ENCODE data around the gene ARHGEF16. TPM values are rescaled to one million over a fixed set of nuclear protein-coding genes. Genes with fewer than 3 reads are reported as not detected.

ARHGEF16 gene
- total RNA-seq, 2 experiments from 2014 or later, result 0.11 to 0.22 TPM

DNA sequence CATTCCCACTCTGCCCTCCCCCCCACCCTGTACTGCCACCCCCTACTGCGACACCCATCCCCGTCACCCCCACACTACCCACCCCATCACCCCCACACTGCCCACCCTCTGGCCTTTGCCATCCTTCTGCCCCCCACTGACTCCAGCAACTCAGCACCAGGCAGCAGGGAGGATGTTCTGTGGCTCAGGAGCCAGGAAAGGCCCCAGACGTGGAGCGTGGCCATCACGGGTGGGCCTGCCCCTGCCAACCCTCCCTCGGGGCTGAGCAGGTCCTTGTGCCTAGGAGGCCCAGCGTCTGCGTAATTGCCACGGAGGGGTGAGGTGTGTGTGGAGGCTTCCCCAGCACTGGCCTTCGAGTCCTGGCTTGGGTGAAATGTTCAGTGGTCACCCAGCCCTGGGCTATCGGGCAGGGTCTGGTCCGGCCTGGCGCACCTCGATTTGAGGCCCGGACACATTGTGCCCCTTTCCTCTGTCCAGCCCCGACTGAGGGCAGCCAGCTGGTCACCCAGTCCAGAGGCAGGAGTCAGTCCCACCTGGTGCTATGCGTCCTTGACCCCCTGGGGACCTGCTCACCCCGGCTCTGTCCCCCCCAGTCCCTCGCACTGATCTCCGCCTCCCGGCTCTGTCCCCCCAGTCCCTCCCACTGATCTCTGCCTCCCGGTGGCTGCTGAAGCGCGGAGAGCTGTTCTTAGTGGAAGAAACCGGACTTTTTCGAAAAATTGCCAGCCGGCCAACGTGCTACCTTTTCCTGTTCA, 23.0 kb downstream of the ARHGEF16 start:
- no peaks in the 10 kb centered on the region for H3K9me3 Mint-ChIP-seq
- no peak overlapping the region for H3K27ac Mint-ChIP-seq
- Histone ChIP-seq H3K4me1 (ENCODE audit: insufficient read depth, low read length) (no peaks in the 10 kb centered on the region), H3K27me3 (ENCODE audit: control insufficient read depth in 1 of 2, insufficient read depth in 2 of 2, low read length in 2 of 2) (peaks cover 0 to 3% of the 10 kb centered on the region in 2 experiments), H3K4me3 (ENCODE audit: low read length) (no peak overlapping the region), H3K9me3 (ENCODE audit: control insufficient read depth in 1 of 2, insufficient read depth in 1 of 2, low read length in 2 of 2) (peaks cover 0 to under 1% of the 10 kb centered on the region in 2 experiments), H3K36me3 (ENCODE audit: insufficient read depth, low read length) (no peaks in the 10 kb centered on the region), H3K27ac (ENCODE audit: low read depth in 1 of 2, low read length in 2 of 2) (no peak overlapping the region)
- ChIA-PET POLR2A (no interaction called here), CTCF (no interaction called here)
- TF ChIP-seq, protein P1, sequence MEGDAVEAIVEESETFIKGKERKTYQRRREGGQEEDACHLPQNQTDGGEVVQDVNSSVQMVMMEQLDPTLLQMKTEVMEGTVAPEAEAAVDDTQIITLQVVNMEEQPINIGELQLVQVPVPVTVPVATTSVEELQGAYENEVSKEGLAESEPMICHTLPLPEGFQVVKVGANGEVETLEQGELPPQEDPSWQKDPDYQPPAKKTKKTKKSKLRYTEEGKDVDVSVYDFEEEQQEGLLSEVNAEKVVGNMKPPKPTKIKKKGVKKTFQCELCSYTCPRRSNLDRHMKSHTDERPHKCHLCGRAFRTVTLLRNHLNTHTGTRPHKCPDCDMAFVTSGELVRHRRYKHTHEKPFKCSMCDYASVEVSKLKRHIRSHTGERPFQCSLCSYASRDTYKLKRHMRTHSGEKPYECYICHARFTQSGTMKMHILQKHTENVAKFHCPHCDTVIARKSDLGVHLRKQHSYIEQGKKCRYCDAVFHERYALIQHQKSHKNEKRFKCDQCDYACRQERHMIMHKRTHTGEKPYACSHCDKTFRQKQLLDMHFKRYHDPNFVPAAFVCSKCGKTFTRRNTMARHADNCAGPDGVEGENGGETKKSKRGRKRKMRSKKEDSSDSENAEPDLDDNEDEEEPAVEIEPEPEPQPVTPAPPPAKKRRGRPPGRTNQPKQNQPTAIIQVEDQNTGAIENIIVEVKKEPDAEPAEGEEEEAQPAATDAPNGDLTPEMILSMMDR (IDR thresholded peaks at IDR 0.05), result no peak
- H3K4me3 Mint-ChIP-seq, result no peak overlapping the region
- no peaks in the 10 kb centered on the region for H3K36me3 Mint-ChIP-seq (ENCODE audit: low read depth)
- DNase-seq (no peak), ATAC-seq (ENCODE audit: poor library complexity) (no peak)
- H3K27me3 Mint-ChIP-seq, result peaks cover 4% of the 10 kb centered on the region
- intact Hi-C loops (cut with DNase I, micrococcal nuclease), result no loop called here
- no peaks in the 10 kb centered on the region for H3K4me1 Mint-ChIP-seq (ENCODE audit: low read depth)

DNA sequence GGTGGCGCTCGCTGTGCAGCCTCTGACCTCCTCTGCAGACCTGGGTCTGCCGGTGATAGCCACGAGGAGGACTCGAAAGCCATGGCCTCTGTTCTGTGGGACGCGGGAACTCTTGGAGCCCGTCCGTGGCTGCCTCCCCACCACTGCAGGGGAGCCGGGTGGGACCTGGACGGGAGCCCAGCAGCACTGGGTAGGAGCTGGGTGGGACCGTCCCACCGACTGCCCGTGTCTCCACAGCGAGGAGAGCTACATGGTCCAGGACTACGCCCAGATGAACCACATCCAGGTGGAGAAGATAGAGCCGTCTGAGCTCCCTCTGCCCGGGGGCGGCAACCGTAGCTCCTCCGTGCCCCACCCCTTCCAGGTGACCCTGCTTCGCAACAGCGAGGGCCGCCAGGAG, 23.7 kb downstream of the ARHGEF16 start:
- Mint-ChIP-seq H3K9me3 (no peaks in the 10 kb centered on the region), H3K27ac (no peak overlapping the region), H3K4me3 (no peak overlapping the region), H3K27me3 (peaks cover 4% of the 10 kb centered on the region), H3K36me3 (ENCODE audit: low read depth) (no peaks in the 10 kb centered on the region), H3K4me1 (ENCODE audit: low read depth) (no peaks in the 10 kb centered on the region)
- H3K36me3 ChIP-seq (ENCODE audit: insufficient read depth, low read length), result no peaks in the 10 kb centered on the region
- ATAC-seq (ENCODE audit: poor library complexity) (no peak), DNase-seq (no peak)
- no peak overlapping the region for H3K27ac ChIP-seq (ENCODE audit: low read depth in 1 of 2, low read length in 2 of 2)
- peaks cover 0 to 3% of the 10 kb centered on the region in 2 experiments for H3K27me3 ChIP-seq (ENCODE audit: control insufficient read depth in 1 of 2, insufficient read depth in 2 of 2, low read length in 2 of 2)
- TF ChIP-seq, protein P1 (IDR thresholded peaks at IDR 0.05), result no peak
- H3K4me1 ChIP-seq (ENCODE audit: insufficient read depth, low read length), result no peaks in the 10 kb centered on the region
- intact Hi-C loops (cut with DNase I, micrococcal nuclease), result no loop called here
- peaks cover 0 to 5% of the 10 kb centered on the region in 2 experiments for H3K9me3 ChIP-seq (ENCODE audit: control insufficient read depth in 1 of 2, insufficient read depth in 1 of 2, low read length in 2 of 2)
- ChIA-PET CTCF (no interaction called here), POLR2A (no interaction called here)
- no peak overlapping the region for H3K4me3 ChIP-seq (ENCODE audit: low read length)

DNA sequence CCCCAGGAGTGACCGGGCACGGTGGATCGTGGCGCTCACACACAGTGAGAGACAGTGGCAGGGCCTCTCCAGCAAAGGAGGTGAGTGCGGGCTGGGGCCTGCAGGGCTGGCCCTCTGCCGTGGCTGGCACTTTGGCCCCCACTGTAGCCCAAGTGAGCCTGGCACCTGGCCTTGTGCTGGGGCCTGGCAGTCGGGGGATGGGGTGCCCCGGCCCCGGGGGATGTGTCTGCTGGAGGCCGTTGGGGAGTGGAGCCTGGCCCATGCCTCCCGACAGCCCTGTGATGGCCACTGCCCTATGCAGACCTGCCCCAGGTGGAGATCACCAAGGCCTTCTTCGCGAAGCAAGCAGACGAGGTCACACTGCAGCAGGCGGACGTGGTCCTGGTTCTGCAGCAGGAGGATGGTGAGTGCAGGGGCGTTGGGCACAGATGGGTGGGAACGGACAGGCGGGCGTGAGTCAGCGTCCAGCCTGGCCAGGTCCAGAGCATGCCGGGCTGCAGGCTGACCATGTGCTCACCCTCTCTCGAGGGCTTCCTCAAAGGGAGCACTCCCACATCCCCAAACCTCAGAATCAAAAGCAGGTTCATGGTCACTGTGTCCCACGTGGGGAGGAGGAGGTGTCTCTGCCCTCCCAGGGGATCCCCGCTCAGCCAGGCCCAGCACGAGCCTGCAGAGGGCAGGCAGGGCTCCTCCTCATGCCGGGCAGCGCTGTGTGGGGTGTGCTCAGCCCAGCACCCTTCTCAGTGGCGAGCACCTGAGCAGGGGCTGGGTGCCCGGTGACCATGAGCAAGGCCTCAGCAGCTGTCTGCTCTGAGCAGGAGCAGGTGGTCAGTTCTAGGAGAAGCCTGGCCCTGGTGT, 25.3 kb downstream of the ARHGEF16 start:
- POLR2A ChIA-PET, result no interaction called here
- H3K4me3 ChIP-seq (ENCODE audit: low read length), result no peak overlapping the region
- H3K9me3 ChIP-seq (ENCODE audit: control insufficient read depth in 1 of 2, insufficient read depth in 1 of 2, low read length in 2 of 2), result peaks cover 0 to 10% of the 10 kb centered on the region in 2 experiments
- no peaks in the 10 kb centered on the region for H3K36me3 ChIP-seq (ENCODE audit: insufficient read depth, low read length)
- H3K4me1 ChIP-seq (ENCODE audit: insufficient read depth, low read length), result no peaks in the 10 kb centered on the region
- Mint-ChIP-seq H3K4me3 (no peak overlapping the region), H3K4me1 (ENCODE audit: low read depth) (no peaks in the 10 kb centered on the region), H3K9me3 (no peaks in the 10 kb centered on the region), H3K27ac (no peak overlapping the region), H3K27me3 (no peaks in the 10 kb centered on the region), H3K36me3 (ENCODE audit: low read depth) (no peaks in the 10 kb centered on the region)
- H3K27ac ChIP-seq (ENCODE audit: low read depth in 1 of 2, low read length in 2 of 2), result no peak overlapping the region
- no peak for ATAC-seq (ENCODE audit: poor library complexity)
- CTCF ChIA-PET, result interaction anchor here (1.1 kb wide), 1 partner anchor 139 kb away, joined by 3 read pairs; no protein-coding TSS in a partner anchor
- no peak for DNase-seq
- TF ChIP-seq, protein P1 (IDR thresholded peaks at IDR 0.05), result no peak
- intact Hi-C loops (cut with DNase I, micrococcal nuclease), result no loop called here
- peaks cover 0 to 3% of the 10 kb centered on the region in 2 experiments for H3K27me3 ChIP-seq (ENCODE audit: control insufficient read depth in 1 of 2, insufficient read depth in 2 of 2, low read length in 2 of 2)

Data from CD4-positive, alpha-beta T cell (primary cell).